B cell (primary cell): Measurements from ENCODE around the gene FIGNL2. TPM values are rescaled to one million over a fixed set of nuclear protein-coding genes. Genes with fewer than 3 reads are reported as not detected.

Experiments
- ATAC-seq: fragments of 200-7000 bp; cut with Tn5 transposase; one replicate; pipeline ENCODE4 v1.10.0; 2021; ENCODE audit warnings: low read depth, mild to moderate bottlenecking, moderate number of reproducible peaks, moderate library complexity
- CTCF ChIA-PET: fragments of 350-600 bp; sonication (Branson Sonifier 250); formaldehyde crosslinking; loops from one replicate; lab custom pipeline; 2021; ENCODE audit warnings: antibody characterized with exemption, inconsistent platforms; lab: Charles Lee
- POLR2A ChIA-PET: fragments of 350-600 bp; sonication (Branson Sonifier 250); formaldehyde crosslinking; loops from one replicate; lab custom pipeline; 2021; ENCODE audit warnings: antibody characterized with exemption; lab: Charles Lee
- DNase-seq: peaks from one replicate; pipeline ENCODE4 v3.0.0; 2013
- H2AFZ ChIP-seq: 2 replicates; pipeline ENCODE4 v1.6.1; 2012; ENCODE audit warnings: mild to moderate bottlenecking, low read depth, low read length; ENCODE audit not compliant: insufficient read depth, poor library complexity, severe bottlenecking
- H3K27ac ChIP-seq, 2 donors: 1 replicate in 1 of 2; 2 replicates in 1 of 2; pipeline ENCODE4 v1.5.1; 2012 to 2013; ENCODE audit warnings: low read length in 2 of 2, mild to moderate bottlenecking in 2 of 2, moderate library complexity in 1 of 2
- H3K27me3 ChIP-seq, 4 experiments: fragments of 200-600 bp in 1 of 4; sonication (generic) in 1 of 4; replicated peaks in 1 of 4; 1 replicate in 2 of 4; 2 replicates in 2 of 4; pipeline versions ENCODE4 v1.6.1 to v1.7.0; 2013 to 2016; ENCODE audit warnings: low read length in 3 of 4, mild to moderate bottlenecking in 2 of 4, mixed read lengths in 1 of 4, moderate library complexity in 1 of 4; ENCODE audit not compliant: insufficient read depth in 4 of 4, control insufficient read depth in 3 of 4; ENCODE audit errors: control extremely low read depth in 1 of 4
- H3K36me3 ChIP-seq, 2 experiments: replicated peaks in 1 of 2; 1 replicate in 1 of 2; 2 replicates in 1 of 2; pipeline versions ENCODE4 v1.6.1 to v1.7.1; 2013; ENCODE audit warnings: low read length in 1 of 2; ENCODE audit not compliant: insufficient read depth in 2 of 2, control insufficient read depth in 1 of 2; ENCODE audit errors: control extremely low read depth in 1 of 2, extremely low read depth in 1 of 2
- H3K4me1 ChIP-seq, 2 donors: fragments of 200-600 bp in 1 of 2; sonication (generic) in 1 of 2; 1 replicate in 1 of 2; 2 replicates in 1 of 2; pipeline versions ENCODE4 v1.5.1 to v1.6.1; 2013 to 2017; ENCODE audit warnings: low read length in 2 of 2; ENCODE audit not compliant: control insufficient read depth in 2 of 2, insufficient read depth in 2 of 2
- H3K4me2 ChIP-seq: replicated peaks from 2 replicates; pipeline ENCODE3; 2012; ENCODE audit warnings: mild to moderate bottlenecking, low read depth, low read length; ENCODE audit not compliant: poor library complexity, severe bottlenecking
- H3K4me3 ChIP-seq, 5 experiments: fragments of 200-600 bp in 1 of 5; sonication (generic) in 1 of 5; 1 replicate in 3 of 5; 2 replicates in 2 of 5; pipeline versions ENCODE4 v1.5.1 to v1.7.0; 2011 to 2016; ENCODE audit warnings: low read length in 4 of 5, mild to moderate bottlenecking in 4 of 5, low read depth in 2 of 5, control low read depth in 1 of 5, moderate library complexity in 1 of 5; ENCODE audit not compliant: insufficient read depth in 1 of 5; ENCODE audit errors: control extremely low read depth in 1 of 5, extremely low read depth in 1 of 5
- H3K79me2 ChIP-seq: fragments of 200-600 bp; sonication (generic); one replicate; pipeline ENCODE4 v1.6.0; 2016; ENCODE audit warnings: low read length; ENCODE audit not compliant: control insufficient read depth, insufficient read depth
- H3K9ac ChIP-seq: fragments of 200-600 bp; sonication (generic); 2 replicates; pipeline ENCODE4 v1.6.1; 2017; ENCODE audit warnings: mild to moderate bottlenecking, low read length, moderate library complexity
- H3K9me3 ChIP-seq, 3 donors: one replicate each; pipeline versions ENCODE4 v1.6.1 to v1.7.1; 2013; ENCODE audit warnings: low read length in 2 of 3; ENCODE audit not compliant: control insufficient read depth in 2 of 3, insufficient read depth in 1 of 3; ENCODE audit errors: control extremely low read depth in 1 of 3
- H4K20me1 ChIP-seq: 2 replicates; pipeline ENCODE4 v1.6.0; 2012; ENCODE audit warnings: mild to moderate bottlenecking, low read length; ENCODE audit not compliant: insufficient read depth, control insufficient read depth, poor library complexity, severe bottlenecking
- H3K27ac Mint-ChIP-seq: one replicate; pipeline ENCODE4 v1.8.0; 2021; ENCODE audit warnings: mixed read lengths
- H3K27me3 Mint-ChIP-seq: one replicate; pipeline ENCODE4 v1.8.0; 2021; ENCODE audit warnings: mixed read lengths
- H3K4me1 Mint-ChIP-seq: one replicate; pipeline ENCODE4 v1.8.0; 2021; ENCODE audit warnings: mixed read lengths
- H3K4me3 Mint-ChIP-seq: one replicate; pipeline ENCODE4 v1.8.0; 2021; ENCODE audit warnings: mixed read lengths
- H3K9me3 Mint-ChIP-seq: one replicate; pipeline ENCODE4 v1.8.0; 2022; ENCODE audit warnings: mixed read lengths; ENCODE audit not compliant: insufficient read depth
- EZH2 ChIP-seq: IDR thresholded peaks from 2 replicates; pipeline ENCODE4 v1.6.1; 2012; ENCODE audit warnings: borderline replicate concordance, low read depth, mild to moderate bottlenecking, moderate library complexity, low read length; ENCODE audit not compliant: insufficient read depth, poor library complexity, severe bottlenecking
- WGBS: methylation state at CpG from one replicate; pipeline ENCODE4 v1.1.5; 2013; ENCODE audit warnings: missing lambda C conversion rate; ENCODE audit not compliant: insufficient coverage; 5-methylcytosine and 5-hydroxymethylcytosine counted together
- intact Hi-C: fragments of 100-400 bp; cut with micrococcal nuclease; formaldehyde crosslinking; loops from one replicate; pipeline ENCODE4 v1.10.0; 2022
- polyA plus RNA-seq: library from polyadenylated mRNA; depleted of rRNA; stranded (reverse); fragments of >200 nt; gene quantifications from 2 replicates; pipeline ENCODE4 v1.2.3, GENCODE V29; 2012
- total RNA-seq, 2 donors: library from RNA; stranded (reverse); fragments of 120-200 nt in 1 of 2; gene quantifications; 1 replicate in 1 of 2; 2 replicates in 1 of 2; pipeline versions ENCODE4 v1.2.3 to v1.2.4, GENCODE V29; 2013 to 2022
- TF ChIP-seq, protein P1 (sequence below): fragments of 200-600 bp; IDR thresholded peaks from one replicate; pipeline ENCODE4 v1.8.0; 2022; ENCODE audit warnings: antibody characterized with exemption, mild to moderate bottlenecking

Gene FIGNL2
- total and polyA plus RNA-seq, 2 donors (not counting 1 experiment from before 2014, with no cell fraction given), result 0.16 to 0.79 TPM

- no CpG with 5 or more reads among the region's 2 CpGs for WGBS
- CTCF ChIA-PET, result no interaction called here
Measured at GRCh38 chr12:51785906-51786305, 62.6 kb downstream of the FIGNL2 start.

GRCh38 chr12:51784688-51785087 lies 63.8 kb downstream of the FIGNL2 start:
- H3K27ac ChIP-seq, result no peak overlapping the region
- H3K4me2 ChIP-seq, result no peak overlapping the region
- intact Hi-C loops, result no loop called here
- no peaks in the 10 kb centered on the region for H3K4me1 ChIP-seq
- no peaks in the 10 kb centered on the region for H3K36me3 ChIP-seq
- no peak overlapping the region for H3K9ac ChIP-seq
- Mint-ChIP-seq H3K27ac (no peak overlapping the region), H3K27me3 (peaks cover 8% of the 10 kb centered on the region), H3K9me3 (no peaks in the 10 kb centered on the region), H3K4me3 (no peak overlapping the region), H3K4me1 (no peaks in the 10 kb centered on the region)
- no peak overlapping the region for H2AFZ ChIP-seq
- H3K9me3 ChIP-seq, result no peaks in the 10 kb centered on the region
- CTCF ChIA-PET, result no interaction called here
- 63% methylated on average over 1 of the region's 3 CpGs for WGBS
- H3K27me3 ChIP-seq, result no peaks in the 10 kb centered on the region
- TF ChIP-seq, protein P1, sequence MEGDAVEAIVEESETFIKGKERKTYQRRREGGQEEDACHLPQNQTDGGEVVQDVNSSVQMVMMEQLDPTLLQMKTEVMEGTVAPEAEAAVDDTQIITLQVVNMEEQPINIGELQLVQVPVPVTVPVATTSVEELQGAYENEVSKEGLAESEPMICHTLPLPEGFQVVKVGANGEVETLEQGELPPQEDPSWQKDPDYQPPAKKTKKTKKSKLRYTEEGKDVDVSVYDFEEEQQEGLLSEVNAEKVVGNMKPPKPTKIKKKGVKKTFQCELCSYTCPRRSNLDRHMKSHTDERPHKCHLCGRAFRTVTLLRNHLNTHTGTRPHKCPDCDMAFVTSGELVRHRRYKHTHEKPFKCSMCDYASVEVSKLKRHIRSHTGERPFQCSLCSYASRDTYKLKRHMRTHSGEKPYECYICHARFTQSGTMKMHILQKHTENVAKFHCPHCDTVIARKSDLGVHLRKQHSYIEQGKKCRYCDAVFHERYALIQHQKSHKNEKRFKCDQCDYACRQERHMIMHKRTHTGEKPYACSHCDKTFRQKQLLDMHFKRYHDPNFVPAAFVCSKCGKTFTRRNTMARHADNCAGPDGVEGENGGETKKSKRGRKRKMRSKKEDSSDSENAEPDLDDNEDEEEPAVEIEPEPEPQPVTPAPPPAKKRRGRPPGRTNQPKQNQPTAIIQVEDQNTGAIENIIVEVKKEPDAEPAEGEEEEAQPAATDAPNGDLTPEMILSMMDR, result no peak
- TF ChIP-seq EZH2, result no peak
- H4K20me1 ChIP-seq, result no peaks in the 10 kb centered on the region
- POLR2A ChIA-PET, result no interaction called here
- no peak for ATAC-seq
- no peaks in the 10 kb centered on the region for H3K79me2 ChIP-seq
- no peak for DNase-seq
- no peak overlapping the region for H3K4me3 ChIP-seq

More at GRCh38 chr12:51785906-51786305, 62.6 kb downstream of the FIGNL2 start:
- Histone ChIP-seq H4K20me1 (no peaks in the 10 kb centered on the region), H3K4me3 (no peak overlapping the region), H3K27ac (no peak overlapping the region), H3K9me3 (no peaks in the 10 kb centered on the region), H3K36me3 (no peaks in the 10 kb centered on the region), H3K9ac (no peak overlapping the region), H3K27me3 (no peaks in the 10 kb centered on the region), H2AFZ (no peak overlapping the region), H3K79me2 (no peaks in the 10 kb centered on the region), H3K4me1 (no peaks in the 10 kb centered on the region), H3K4me2 (no peak overlapping the region)
- Mint-ChIP-seq H3K4me3 (no peak overlapping the region), H3K9me3 (no peaks in the 10 kb centered on the region), H3K4me1 (no peaks in the 10 kb centered on the region), H3K27ac (no peak overlapping the region), H3K27me3 (peaks cover 4% of the 10 kb centered on the region)
- intact Hi-C loops, result no loop called here
- DNase-seq (no peak), ATAC-seq (no peak)
- TF ChIP-seq, protein P1, result no peak
- no peak for TF ChIP-seq EZH2
- POLR2A ChIA-PET, result no interaction called here
